ENCODE measurements around the gene OTOGL.
"Not testable (repeated sequence)": the region's sequence is repeated elsewhere in the genome, so short reads cannot be mapped to it uniquely, and the experiment has no call there.

OTOGL gene

GRCh38 chr12:80059102-80059501, 40.2 kb upstream of the OTOGL start:
- DNase-seq (ENCODE audit: insufficient read length, low spot score) (no peak), FAIRE-seq (no peak)
- no peak for TF ChIP-seq CTCF (IDR thresholded peaks at IDR 0.05; ENCODE audit: insufficient read depth, missing control alignments)

GRCh38 chr12:80059875-80060274, 39.5 kb upstream of the OTOGL start:
- DNase-seq (ENCODE audit: insufficient read length, low spot score) (no peak), FAIRE-seq (no peak)
- TF ChIP-seq CTCF (IDR thresholded peaks at IDR 0.05; ENCODE audit: insufficient read depth, missing control alignments) = no peak

- no peak for FAIRE-seq
- DNase-seq (ENCODE audit: insufficient read length, low spot score) = no peak
- no peak for TF ChIP-seq CTCF (IDR thresholded peaks at IDR 0.05; ENCODE audit: insufficient read depth, missing control alignments)
These were observed 35.1 kb upstream of the OTOGL start for GRCh38 chr12:80064269-80064668.

- DNase-seq (ENCODE audit: insufficient read length, low spot score) = no peak
- TF ChIP-seq CTCF (IDR thresholded peaks at IDR 0.05; ENCODE audit: insufficient read depth, missing control alignments) = no peak
- no peak for FAIRE-seq
These were observed 34.4 kb upstream of the OTOGL start for GRCh38 chr12:80064951-80065350.

- FAIRE-seq (no peak), DNase-seq (ENCODE audit: insufficient read length, low spot score) (no peak)
- TF ChIP-seq CTCF (IDR thresholded peaks at IDR 0.05; ENCODE audit: insufficient read depth, missing control alignments) = no peak
These were observed 31.2 kb upstream of the OTOGL start for GRCh38 chr12:80068173-80068572.

GRCh38 chr12:80083892-80084614, 15.3 kb upstream of the OTOGL start:
- not testable (repeated sequence) for FAIRE-seq; DNase-seq (ENCODE audit: insufficient read length, low spot score)

GRCh38 chr12:80086025-80086424, 13.3 kb upstream of the OTOGL start:
- FAIRE-seq (no peak), DNase-seq (ENCODE audit: insufficient read length, low spot score) (no peak)
- no peak for TF ChIP-seq CTCF (IDR thresholded peaks at IDR 0.05; ENCODE audit: insufficient read depth, missing control alignments)

Measured in D721Med (cell line).